ENCODE data around the gene CALHM6.

The CALHM6 gene

DNA sequence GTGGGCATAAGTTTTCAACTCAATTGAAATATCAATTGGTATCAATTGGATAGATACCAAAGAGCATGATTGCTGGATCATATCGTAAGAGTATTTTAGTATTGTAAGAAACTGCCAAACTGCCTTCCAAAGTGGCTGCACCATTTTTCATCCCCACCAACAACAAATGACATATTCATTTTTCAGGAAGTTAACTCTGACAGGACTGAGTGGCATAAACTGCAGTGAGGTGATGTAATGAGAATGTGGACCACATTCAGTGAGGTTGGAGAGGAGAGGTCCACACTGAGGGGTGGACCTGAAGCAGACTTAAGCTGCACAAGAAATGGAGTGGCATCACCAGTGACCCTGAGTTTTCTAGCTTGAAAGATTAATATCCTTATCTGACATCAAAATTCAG is 11.6 kb upstream of the CALHM6 start:
- no peak for DNase-seq
- Histone ChIP-seq H3K9me3 (replicated peaks; ENCODE audit: insufficient read depth, low read length) (no peaks in the 10 kb centered on the region), H3K79me2 (ENCODE audit: low read length) (no peaks in the 10 kb centered on the region), H3K27me3 (replicated peaks; ENCODE audit: insufficient read depth, low read length) (no peaks in the 10 kb centered on the region), H4K20me1 (ENCODE audit: insufficient read depth, low read length) (no peaks in the 10 kb centered on the region), H3K36me3 (replicated peaks; ENCODE audit: insufficient read depth, low read length) (no peaks in the 10 kb centered on the region), H3K4me3 (ENCODE audit: low read length) (no peak overlapping the region), H3K9ac (ENCODE audit: low read length) (no peak overlapping the region), H3K4me1 (ENCODE audit: low read length) (peaks cover 47% of the 10 kb centered on the region), H3K27ac (ENCODE audit: low read length) (no peak overlapping the region), H2AFZ (ENCODE audit: low read length) (no peak overlapping the region), H3K4me2 (ENCODE audit: low read depth, low read length) (no peak overlapping the region), H3K9me2 (replicated peaks; ENCODE audit: insufficient read depth, low read length) (no peaks in the 10 kb centered on the region), H3F3A (ENCODE audit: insufficient read depth, low read length) (peaks cover 21% of the 10 kb centered on the region; the same call in 1 of the 2 replicates)
- no peak for TF ChIP-seq EZH2 (optimal IDR thresholded peaks at IDR 0.05; ENCODE audit: low read depth, low read length)
- no peak for TF ChIP-seq EZH2phosphoT487 (IDR thresholded peaks at IDR 0.05; ENCODE audit: low read length)
- TF ChIP-seq CTCF (IDR thresholded peaks at IDR 0.05; ENCODE audit: low read length) = no peak

GRCh38 chr6:116450185-116450710 is 10.9 kb upstream of the CALHM6 start:
- H3K4me3 ChIP-seq (ENCODE audit: low read length) = no peak overlapping the region
- peaks cover 15% of the 10 kb centered on the region; the same call in 1 of the 2 replicates for H3F3A ChIP-seq (ENCODE audit: insufficient read depth, low read length)
- no peaks in the 10 kb centered on the region for H3K9me3 ChIP-seq (replicated peaks; ENCODE audit: insufficient read depth, low read length)
- no peak overlapping the region for H3K9ac ChIP-seq (ENCODE audit: low read length)
- H3K79me2 ChIP-seq (ENCODE audit: low read length) = no peaks in the 10 kb centered on the region
- peaks cover 40% of the 10 kb centered on the region for H3K4me1 ChIP-seq (ENCODE audit: low read length)
- no peak overlapping the region for H2AFZ ChIP-seq (ENCODE audit: low read length)
- TF ChIP-seq EZH2phosphoT487 (IDR thresholded peaks at IDR 0.05; ENCODE audit: low read length) = no peak
- no peak for TF ChIP-seq CTCF (IDR thresholded peaks at IDR 0.05; ENCODE audit: low read length)
- no peak for DNase-seq
- no peaks in the 10 kb centered on the region for H3K36me3 ChIP-seq (replicated peaks; ENCODE audit: insufficient read depth, low read length)
- no peak overlapping the region for H3K27ac ChIP-seq (ENCODE audit: low read length)
- no peak overlapping the region for H3K4me2 ChIP-seq (ENCODE audit: low read depth, low read length)
- no peaks in the 10 kb centered on the region for H3K9me2 ChIP-seq (replicated peaks; ENCODE audit: insufficient read depth, low read length)
- no peaks in the 10 kb centered on the region for H4K20me1 ChIP-seq (ENCODE audit: insufficient read depth, low read length)
- H3K27me3 ChIP-seq (replicated peaks; ENCODE audit: insufficient read depth, low read length) = no peaks in the 10 kb centered on the region

- no peak overlapping the region for H3K9ac ChIP-seq (ENCODE audit: low read length)
- H3K27ac ChIP-seq (ENCODE audit: low read length) = no peak overlapping the region
- no peaks in the 10 kb centered on the region for H4K20me1 ChIP-seq (ENCODE audit: insufficient read depth, low read length)
- peaks cover 15% of the 10 kb centered on the region; the same call in 1 of the 2 replicates for H3F3A ChIP-seq (ENCODE audit: insufficient read depth, low read length)
- H3K9me2 ChIP-seq (replicated peaks; ENCODE audit: insufficient read depth, low read length) = no peaks in the 10 kb centered on the region
- H3K4me3 ChIP-seq (ENCODE audit: low read length) = no peak overlapping the region
- no peak overlapping the region for H2AFZ ChIP-seq (ENCODE audit: low read length)
- no peaks in the 10 kb centered on the region for H3K79me2 ChIP-seq (ENCODE audit: low read length)
- TF ChIP-seq EZH2 (optimal IDR thresholded peaks at IDR 0.05; ENCODE audit: low read depth, low read length) (no peak), EZH2phosphoT487 (IDR thresholded peaks at IDR 0.05; ENCODE audit: low read length) (no peak), CTCF (IDR thresholded peaks at IDR 0.05; ENCODE audit: low read length) (no peak)
- no peak overlapping the region for H3K4me2 ChIP-seq (ENCODE audit: low read depth, low read length)
- no peak for DNase-seq
- H3K9me3 ChIP-seq (replicated peaks; ENCODE audit: insufficient read depth, low read length) = no peaks in the 10 kb centered on the region
- H3K36me3 ChIP-seq (replicated peaks; ENCODE audit: insufficient read depth, low read length) = no peaks in the 10 kb centered on the region
- H3K27me3 ChIP-seq (replicated peaks; ENCODE audit: insufficient read depth, low read length) = no peaks in the 10 kb centered on the region
- peaks cover 32% of the 10 kb centered on the region for H3K4me1 ChIP-seq (ENCODE audit: low read length)
Observed at GRCh38 chr6:116450769-116451740, 10.1 kb upstream of the CALHM6 start.
